ENCODE data around the gene LRTM2. TPM values are rescaled to one million over a fixed set of nuclear protein-coding genes. Genes with fewer than 3 reads are reported as not detected.

Gene LRTM2
- total RNA-seq, 4 donors from 2014 or later, result not detected

DNA sequence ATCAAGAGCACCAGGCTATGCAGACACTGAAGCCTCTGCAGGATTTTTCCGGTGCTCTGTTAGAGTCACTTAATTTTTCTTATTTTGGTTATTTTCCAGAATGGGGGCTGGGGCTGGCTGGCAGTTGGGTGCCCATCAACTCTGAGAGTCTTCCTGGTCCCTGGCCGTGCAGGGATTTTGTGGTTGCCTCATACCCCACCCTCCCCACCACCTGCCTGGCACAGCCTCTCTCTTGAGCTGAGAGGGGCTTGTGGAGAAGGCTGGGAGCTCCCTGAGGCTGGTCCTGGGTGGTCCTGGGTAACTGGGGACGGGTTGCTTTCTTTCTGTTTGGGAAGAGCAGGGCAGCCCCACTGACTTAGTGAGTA lies 23.3 kb downstream of the LRTM2 start:
- TF ChIP-seq, protein P1, sequence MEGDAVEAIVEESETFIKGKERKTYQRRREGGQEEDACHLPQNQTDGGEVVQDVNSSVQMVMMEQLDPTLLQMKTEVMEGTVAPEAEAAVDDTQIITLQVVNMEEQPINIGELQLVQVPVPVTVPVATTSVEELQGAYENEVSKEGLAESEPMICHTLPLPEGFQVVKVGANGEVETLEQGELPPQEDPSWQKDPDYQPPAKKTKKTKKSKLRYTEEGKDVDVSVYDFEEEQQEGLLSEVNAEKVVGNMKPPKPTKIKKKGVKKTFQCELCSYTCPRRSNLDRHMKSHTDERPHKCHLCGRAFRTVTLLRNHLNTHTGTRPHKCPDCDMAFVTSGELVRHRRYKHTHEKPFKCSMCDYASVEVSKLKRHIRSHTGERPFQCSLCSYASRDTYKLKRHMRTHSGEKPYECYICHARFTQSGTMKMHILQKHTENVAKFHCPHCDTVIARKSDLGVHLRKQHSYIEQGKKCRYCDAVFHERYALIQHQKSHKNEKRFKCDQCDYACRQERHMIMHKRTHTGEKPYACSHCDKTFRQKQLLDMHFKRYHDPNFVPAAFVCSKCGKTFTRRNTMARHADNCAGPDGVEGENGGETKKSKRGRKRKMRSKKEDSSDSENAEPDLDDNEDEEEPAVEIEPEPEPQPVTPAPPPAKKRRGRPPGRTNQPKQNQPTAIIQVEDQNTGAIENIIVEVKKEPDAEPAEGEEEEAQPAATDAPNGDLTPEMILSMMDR (IDR thresholded peaks at IDR 0.05; ENCODE audit: low read depth), result no peak

- TF ChIP-seq, protein P1 (IDR thresholded peaks at IDR 0.05; ENCODE audit: low read depth), result no peak
Observed at GRCh38 chr12:1844223-1844622, 23.9 kb downstream of the LRTM2 start.

GRCh38 chr12:1844661-1845409 lies 24.5 kb downstream of the LRTM2 start:
- TF ChIP-seq, protein P1 (IDR thresholded peaks at IDR 0.05; ENCODE audit: low read depth), result no peak

GRCh38 chr12:1845427-1845826 lies 25.1 kb downstream of the LRTM2 start:
- TF ChIP-seq, protein P1 (IDR thresholded peaks at IDR 0.05; ENCODE audit: low read depth), result no peak

DNA sequence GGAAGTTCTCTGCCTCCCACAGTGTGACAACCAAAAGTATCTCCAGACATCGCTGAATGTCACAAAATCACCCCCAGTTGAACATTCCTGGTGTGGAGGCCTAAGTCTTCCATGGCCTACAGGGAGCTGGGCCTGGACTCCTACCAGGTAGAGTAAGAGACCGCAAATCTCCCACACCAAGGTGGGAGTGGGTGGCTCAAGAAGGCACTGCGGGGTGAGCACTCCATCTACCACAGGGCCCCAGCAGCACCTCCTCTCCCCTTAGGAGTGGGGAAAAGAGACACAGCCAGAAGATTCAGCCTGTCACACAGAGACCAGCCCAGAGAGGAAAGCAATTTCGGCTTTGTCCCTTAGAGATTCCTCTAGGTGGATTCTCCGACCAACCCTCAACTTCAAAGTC lies 25.5 kb downstream of the LRTM2 start:
- TF ChIP-seq, protein P1 (IDR thresholded peaks at IDR 0.05; ENCODE audit: low read depth), result no peak

GRCh38 chr12:1846421-1847405 lies 26.3 kb downstream of the LRTM2 start:
- TF ChIP-seq, protein P1 (IDR thresholded peaks at IDR 0.05; ENCODE audit: low read depth), result no peak

GRCh38 chr12:1847411-1847810 lies 27.0 kb downstream of the LRTM2 start:
- TF ChIP-seq, protein P1 (IDR thresholded peaks at IDR 0.05; ENCODE audit: low read depth), result no peak
